Medulla oblongata (tissue), 1 donor: ENCODE results near the gene SATB1.

Experiments
- DNase-seq: peaks from one replicate; pipeline ENCODE4 v3.0.0-alpha.2; 2015; ENCODE audit errors: extremely low spot score

The SATB1 gene

GRCh38 chr3:18431266-18431665 lies 6.1 kb upstream of the SATB1 start:
- DNase-seq = no peak

- no peak for DNase-seq
Measured at GRCh38 chr3:18428991-18429745, 4.0 kb upstream of the SATB1 start.

GRCh38 chr3:18428036-18428435 lies 2.9 kb upstream of the SATB1 start:
- no peak for DNase-seq

- no peak for DNase-seq
Measured at GRCh38 chr3:18426597-18427193, 1.6 kb upstream of the SATB1 start.

GRCh38 chr3:18425641-18426257 lies 610 bp upstream of the SATB1 start:
- DNase-seq = no peak

GRCh38 chr3:18424213-18424728 lies 868 bp downstream of the SATB1 start:
- DNase-seq = no peak

GRCh38 chr3:18423401-18424212 lies 1.5 kb downstream of the SATB1 start:
- peak; percentile 81 for DNase-seq

GRCh38 chr3:18422972-18423371 lies 2.2 kb downstream of the SATB1 start:
- DNase-seq = peak; percentile 56

GRCh38 chr3:18420555-18420954 lies 4.6 kb downstream of the SATB1 start:
- no peak for DNase-seq

- no peak for DNase-seq
Measured at GRCh38 chr3:18419232-18419631, 5.9 kb downstream of the SATB1 start.

GRCh38 chr3:18417904-18418572 lies 7.1 kb downstream of the SATB1 start:
- peak; percentile 18 for DNase-seq

GRCh38 chr3:18416332-18416731 lies 8.8 kb downstream of the SATB1 start:
- DNase-seq = no peak

GRCh38 chr3:18415839-18416238 lies 9.3 kb downstream of the SATB1 start:
- DNase-seq = no peak

GRCh38 chr3:18415167-18415566 lies 10.0 kb downstream of the SATB1 start:
- no peak for DNase-seq

GRCh38 chr3:18412684-18413083 lies 12.5 kb downstream of the SATB1 start:
- DNase-seq = no peak

GRCh38 chr3:18411541-18411940 lies 13.6 kb downstream of the SATB1 start:
- no peak for DNase-seq

GRCh38 chr3:18410205-18410604 lies 14.9 kb downstream of the SATB1 start:
- no peak for DNase-seq

GRCh38 chr3:18409266-18409665 lies 15.9 kb downstream of the SATB1 start:
- DNase-seq = no peak

- DNase-seq = no peak
Measured at GRCh38 chr3:18405141-18405540, 20.0 kb downstream of the SATB1 start.

GRCh38 chr3:18403061-18403460 lies 22.1 kb downstream of the SATB1 start:
- no peak for DNase-seq

GRCh38 chr3:18402239-18402799 lies 22.8 kb downstream of the SATB1 start:
- no peak for DNase-seq
